GM19023 (cell line): Measurements from ENCODE around the gene NLRP9.

Experiments used
- ATAC-seq: cut with Tn5 transposase; IDR thresholded peaks from one replicate; pipeline ENCODE4 v1.9.1; 2021; ENCODE audit warnings: mild to moderate bottlenecking, moderate library complexity; ENCODE audit not compliant: unreplicated experiment

NLRP9 gene

DNA sequence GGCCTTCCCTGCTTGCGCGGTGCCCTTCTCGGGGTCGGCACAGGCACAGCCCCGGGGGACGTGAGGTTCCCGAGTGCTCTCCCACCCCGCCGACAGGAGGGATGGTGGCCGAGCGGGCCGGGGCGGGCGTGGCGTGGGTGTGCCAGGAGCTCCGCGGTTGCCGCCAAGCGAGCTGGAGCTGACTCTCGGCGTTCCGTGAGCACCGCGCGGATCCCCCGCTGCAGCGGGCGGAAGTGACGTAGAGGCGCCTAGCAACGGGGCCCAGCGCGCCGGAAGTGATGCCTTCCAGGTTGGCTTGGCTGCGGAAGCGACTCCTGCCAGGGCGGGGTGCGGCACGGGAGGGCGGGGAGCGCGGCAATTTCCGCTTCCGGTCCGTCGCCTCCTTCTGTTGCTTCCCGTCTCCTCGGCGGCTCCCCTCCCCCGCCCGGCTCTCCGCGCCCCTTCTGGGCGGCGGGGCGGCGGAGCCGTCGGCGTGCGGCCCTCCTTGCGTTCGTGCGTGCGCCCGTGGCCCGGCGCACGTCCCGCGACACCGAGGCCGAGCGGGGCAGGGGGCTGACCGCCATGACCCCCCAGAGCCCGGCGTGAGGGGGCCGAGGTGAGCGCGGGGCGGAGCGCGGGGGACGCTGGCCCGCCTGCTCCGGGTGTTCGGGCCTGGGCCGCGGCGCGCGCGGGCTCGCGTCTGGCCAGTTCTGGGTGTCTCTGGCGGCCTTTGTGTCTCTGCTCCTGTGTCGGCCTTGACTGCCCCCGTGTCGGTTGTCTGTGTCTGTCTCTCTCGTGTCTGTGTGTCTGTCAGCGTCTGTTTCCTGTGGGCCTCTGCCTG, 63.2 kb downstream of the NLRP9 start, which contains the start of gene EPN1:
Gene EPN1, plus strand, starts transcription at position 386 of the 820 bp plus-strand sequence. CDS start 3,402 bp downstream, outside the sequence.
- ATAC-seq, result peak; percentile 64

DNA sequence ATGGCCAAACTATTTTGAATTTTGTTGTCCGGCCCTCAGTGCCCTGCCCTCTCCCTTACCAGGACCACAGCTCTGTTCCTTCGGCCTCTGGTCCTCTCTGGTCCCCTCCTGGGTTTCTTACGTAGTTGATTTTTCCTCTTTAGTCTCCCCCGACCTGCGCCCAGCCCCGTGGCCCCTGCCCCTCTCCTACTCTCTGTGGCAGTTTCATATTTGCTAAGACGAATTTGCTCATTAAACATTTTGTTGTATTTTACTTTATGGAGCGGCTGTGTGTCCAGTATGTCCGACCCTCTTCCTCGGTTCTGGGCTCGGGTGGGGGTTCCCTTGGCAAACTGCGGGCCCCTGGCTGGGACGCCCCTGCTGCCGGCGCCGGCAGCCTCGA, 63.8 kb downstream of the NLRP9 start:
- ATAC-seq, result no peak

DNA sequence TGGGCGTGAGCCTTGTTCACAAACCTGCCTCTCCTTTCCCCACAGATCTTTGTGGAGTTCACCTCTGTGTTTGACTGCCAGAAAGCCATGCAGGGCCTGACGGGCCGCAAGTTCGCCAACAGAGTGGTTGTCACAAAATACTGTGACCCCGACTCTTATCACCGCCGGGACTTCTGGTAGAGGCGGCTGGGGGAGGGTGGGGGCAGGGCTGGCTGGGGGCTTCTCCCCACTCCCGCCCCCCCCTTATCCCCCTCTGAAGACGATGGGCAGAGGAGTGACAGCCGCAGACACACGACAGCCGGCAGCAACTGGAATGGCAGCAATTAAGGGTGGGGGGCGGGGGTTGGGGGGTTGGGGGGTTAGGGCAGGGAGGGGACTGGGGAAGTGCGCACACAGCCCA, 64.3 kb downstream of the NLRP9 start:
- ATAC-seq, result no peak

DNA sequence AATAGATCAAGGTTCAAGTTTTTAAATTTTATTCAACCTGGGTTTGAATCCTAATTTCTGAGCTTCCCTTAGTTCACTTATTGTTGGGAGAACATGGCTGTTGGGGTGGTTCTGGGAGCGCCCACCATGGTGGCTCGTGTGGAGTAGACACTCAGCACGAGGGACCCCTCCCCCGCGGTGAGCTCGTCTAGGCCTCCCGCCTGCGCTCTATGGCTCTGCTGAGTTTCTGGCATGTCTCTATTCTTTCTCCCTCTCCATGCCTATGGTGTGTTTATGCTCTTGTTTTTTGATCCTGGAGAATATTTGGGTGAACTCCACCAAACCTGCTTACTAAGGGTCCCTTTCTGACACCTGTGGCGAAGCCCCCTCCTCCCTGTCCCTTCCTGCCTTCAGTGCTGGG, 64.7 kb downstream of the NLRP9 start:
- ATAC-seq, result no peak

DNA sequence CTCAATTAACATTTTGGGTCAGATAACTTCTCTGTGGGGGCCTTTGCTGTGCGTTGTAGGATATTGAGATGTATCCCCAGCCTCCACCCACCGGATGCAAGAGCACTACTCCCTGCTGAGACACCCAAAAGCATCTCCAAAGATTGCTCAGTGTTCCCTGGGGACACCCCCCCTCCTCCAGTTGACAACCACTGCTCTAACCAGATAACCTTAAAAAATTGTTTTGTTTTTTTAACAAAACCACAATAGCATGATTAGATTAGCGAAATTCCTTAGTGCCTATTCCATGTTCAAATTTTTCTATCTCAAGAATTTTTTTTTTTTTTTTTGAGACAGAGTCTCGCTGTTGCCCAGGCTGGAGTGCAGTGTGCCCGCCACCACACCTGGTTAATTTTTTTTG, 65.8 kb downstream of the NLRP9 start:
- ATAC-seq, result no peak

DNA sequence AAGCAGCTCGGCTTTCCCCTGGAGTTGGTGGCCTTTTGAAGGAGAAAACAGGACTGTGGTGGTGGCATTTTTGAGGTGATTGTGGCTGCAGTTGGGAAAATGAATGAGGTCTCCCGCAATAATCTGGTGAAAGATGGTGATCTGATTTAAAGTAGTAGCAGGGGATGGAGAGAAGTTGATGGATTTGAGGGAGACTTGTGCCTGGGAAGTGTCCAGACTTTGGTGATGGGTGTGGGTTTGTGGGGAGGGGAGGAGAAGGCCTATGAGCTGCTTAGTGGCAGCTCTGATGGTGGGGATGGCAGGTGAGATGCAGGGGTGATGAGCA, 67.2 kb downstream of the NLRP9 start:
- ATAC-seq, result no peak

DNA sequence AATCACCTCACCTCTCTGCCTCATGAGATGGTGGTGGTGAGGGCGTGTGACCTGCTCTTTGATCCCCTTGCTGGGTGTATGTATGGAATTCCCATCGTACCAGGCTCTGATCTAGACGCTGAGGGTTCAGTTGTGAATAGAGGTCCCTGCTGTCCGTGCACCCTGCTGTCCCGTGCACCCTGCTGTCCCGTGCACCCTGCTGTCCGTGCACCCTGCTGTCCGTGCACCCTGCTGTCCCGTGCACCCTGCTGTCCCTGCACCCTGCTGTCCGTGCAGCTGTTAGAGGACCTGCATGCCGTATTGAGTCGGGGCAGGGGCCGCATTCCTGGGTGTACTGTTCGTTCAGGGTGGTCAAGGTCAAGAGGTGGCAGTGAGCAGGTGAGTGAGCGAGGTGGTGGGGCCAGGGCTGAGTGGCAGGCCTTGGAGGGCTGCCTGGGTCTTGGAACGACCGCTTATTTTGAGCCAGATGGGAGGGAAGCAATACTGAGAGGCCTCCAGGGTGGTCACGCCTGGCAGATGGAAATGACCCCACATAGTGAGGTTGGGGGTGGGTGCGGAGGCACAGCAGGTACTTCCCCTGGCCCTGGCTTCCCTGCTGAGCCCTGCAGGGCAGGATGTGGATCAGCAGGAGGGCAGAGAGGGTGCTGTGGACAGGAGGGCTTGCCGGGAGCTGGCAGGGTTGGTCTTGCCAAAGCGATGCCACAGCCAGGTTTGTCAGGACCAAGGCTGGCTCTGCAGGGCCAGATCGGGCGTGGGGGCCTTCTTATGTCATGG, 67.7 kb downstream of the NLRP9 start:
- ATAC-seq, result no peak

DNA sequence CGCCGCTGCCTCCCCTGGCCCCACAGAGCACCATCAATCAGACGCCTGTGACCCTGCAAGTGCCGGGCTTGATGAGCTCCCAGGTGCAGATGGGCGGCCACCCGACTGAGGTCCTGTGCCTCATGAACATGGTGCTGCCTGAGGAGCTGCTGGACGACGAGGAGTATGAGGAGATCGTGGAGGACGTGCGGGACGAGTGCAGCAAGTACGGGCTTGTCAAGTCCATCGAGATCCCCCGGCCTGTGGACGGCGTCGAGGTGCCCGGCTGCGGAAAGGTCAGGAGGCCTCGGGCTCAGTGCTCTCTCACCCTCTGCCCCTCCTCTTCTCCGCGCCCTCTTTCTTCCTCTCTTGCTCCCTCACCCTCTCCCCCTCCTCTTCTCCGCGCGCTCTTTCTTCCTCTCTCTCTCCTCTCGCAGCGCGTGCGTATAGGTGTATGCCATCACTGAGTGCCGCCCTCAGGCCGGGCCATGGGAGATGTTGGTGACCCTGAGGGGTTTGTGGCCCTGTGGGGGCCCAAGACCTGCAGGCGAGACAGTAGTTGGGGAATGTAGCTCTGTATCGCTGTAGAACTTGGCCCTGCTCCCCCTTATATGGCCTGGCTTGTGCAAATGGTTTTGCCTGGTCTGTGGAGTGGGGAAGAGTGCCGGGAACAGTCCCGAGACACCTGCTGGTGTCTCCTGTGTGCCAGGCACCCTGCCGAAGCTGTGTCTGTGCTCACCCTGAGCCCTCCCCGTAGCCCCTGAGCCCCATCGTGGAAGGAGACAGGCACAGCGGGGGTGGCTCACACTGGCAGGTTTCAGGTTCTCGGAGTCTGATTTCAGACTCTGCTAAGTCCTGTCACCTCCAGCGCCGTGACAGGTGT, 68.6 kb downstream of the NLRP9 start:
- ATAC-seq, result no peak

DNA sequence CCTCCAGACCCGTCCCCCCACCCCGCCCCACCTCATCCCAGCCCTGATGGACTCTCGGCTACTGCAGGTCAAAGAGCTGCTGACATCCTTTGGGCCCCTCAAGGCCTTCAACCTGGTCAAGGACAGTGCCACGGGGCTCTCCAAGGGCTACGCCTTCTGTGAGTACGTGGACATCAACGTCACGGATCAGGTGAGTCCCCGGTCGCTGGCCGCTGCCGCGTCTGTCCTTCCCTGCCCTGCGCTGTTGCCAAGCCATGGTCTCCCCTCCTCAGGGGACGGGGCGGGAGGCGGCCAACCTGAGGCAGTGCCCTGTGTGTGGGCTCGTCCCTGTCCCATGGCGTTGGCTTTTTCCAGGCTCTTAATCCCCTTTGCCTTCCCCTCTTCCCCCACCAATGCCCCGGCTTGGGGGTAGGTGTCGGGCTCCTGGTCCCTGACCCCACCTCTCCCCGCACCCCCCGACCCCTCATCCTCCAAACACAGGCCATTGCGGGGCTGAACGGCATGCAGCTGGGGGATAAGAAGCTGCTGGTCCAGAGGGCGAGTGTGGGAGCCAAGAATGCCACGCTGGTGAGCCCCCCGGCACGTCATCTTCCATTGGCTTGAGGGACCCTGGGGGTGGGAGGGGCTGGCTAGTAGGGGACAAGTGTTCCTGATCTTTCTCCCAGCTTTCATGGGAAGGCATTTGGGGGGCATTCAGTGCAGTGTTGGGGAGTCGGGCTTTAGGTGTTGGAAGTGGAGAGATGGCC, 69.4 kb downstream of the NLRP9 start:
- ATAC-seq, result no peak

DNA sequence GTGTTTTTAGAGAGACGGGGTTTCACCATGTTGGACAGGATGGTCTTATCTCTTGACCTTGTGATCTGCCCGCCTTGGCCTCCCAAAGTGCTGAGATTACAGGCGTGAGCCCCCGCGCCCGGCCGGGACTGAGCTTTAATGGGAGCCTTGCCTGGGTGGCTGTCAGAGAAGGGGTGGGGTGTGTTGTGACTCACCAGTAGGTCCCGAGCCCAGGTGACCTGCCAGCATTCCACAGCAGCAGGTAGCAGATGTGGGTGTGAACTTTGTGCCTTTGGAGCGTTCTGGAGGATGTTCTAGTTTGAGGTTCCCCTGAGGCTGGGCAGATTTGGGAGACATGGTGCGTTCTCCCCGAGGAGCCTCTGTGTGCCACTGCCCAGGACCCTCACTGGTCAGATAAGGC, 70.2 kb downstream of the NLRP9 start:
- no peak for ATAC-seq

DNA sequence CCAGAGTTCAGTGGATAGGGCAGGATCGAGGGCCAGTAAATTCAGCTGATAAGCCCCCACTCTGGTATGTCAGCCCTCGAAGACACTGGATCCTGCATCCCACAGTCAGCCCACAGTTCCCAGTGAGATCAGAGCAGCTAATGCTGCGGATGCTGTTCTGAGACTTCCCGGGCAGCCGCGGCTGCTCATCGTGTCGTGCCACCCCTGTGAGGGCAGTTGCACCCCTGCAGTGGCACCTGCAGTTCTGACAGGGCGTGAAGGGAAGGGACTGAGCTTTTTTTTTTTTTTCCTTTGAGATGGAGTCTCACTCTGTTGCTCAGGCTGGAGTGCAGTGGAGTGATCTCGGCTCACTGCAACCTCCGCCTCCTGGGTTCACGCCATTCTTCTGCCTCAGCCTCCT, 70.7 kb downstream of the NLRP9 start:
- ATAC-seq, result no peak

DNA sequence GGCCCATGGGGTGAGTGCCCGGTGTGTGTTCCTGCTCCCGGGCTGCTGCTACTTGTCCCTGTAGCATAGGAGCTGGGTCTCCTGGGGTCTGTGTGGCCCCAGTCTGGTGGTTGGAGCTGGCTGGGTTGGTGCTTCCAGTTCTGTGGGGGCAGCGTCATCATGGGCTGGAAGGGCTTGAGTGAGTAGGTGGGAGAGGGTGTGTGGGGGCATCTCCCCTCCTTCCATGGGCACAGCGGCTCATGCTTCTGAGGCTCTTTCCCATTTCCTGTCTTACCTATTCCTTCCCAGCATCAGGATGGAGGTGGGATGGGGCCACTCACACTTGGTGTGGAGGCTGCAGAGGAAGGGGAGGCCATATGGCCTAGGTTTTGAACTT, 71.2 kb downstream of the NLRP9 start:
- ATAC-seq, result no peak

DNA sequence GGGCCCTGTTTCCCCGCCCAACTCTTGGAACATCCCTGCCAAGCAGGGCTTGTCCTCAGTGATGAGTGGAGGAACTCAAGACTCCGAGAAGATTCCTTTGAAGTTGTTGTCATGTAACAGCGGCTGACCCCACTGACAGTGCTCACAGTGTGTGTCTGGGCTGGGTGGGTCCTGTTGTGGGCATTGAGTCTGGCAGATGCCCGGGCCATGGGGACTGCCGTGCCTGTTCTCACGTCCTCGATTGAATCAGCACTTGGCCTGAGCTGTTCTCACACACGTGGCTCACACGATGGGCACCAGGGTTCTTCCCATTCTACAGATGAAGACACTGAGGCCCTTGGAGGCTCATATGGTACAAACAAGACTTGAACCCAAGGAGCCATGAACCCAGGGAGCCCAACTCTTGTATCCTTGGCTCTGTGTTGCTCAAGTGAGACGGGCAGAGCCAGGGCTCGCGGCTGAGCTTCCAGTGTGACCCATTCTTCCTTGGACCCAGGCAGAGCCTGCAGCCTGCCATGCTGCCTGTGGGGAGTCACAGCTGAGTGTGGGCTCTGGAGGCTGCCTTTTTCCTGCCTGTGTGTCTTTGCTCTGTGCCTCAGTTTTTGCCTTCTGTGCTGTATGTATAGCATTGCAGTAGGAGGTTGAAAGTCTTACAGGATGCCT, 71.7 kb downstream of the NLRP9 start:
- no peak for ATAC-seq

DNA sequence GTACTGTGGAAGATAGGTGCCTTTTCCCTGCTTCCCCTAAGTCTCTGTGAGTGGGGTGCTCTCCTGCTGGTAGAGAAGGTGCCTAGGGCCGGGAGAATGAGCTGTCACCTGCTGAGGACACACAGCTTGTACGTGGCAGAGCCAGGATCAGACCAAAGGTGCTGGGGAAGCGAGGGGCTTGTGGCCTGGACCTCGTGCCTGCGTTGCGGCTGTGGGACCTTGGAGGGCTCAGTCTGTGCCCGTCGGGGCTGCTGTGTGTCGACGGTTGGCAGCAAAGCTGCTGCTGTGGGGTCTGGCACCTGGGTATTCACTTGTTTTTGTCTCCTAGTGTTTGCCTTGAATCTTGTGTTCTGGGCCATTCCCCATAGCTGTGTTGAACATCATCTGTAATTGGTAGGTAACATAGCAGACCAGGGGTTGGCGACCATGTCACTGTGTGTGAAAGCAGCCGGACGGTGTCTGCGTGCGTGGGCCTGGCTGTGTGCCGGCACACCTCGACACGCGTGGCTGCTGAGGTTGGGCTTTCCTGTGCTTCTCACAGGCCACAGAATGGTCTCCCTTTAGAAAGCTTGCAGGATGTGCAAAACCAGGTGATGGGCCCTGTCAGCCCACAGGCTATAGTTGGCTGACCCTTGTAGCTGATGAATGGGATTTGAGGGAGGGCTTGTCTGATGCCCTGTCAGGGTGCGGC, 74.2 kb downstream of the NLRP9 start:
- no peak for ATAC-seq

DNA sequence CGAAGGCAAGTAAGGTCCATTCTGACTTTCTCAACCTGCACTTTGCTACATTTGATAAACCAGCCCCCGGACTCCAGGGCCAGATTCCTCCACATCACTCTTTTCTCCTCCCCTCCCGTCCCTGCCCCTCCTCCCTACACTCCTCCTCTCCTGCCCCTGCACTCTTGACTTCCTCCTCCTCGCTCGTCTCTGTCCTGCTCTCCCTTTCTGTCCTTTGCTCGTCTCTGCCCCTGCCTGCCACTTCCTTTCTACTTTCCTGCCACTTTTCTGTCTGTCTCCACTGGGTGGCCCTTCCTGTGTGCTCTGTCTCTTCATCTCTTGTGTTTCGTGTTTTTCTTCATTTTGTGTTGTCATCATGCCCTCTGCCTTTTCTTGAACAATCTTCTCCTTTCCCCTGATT, 76.4 kb downstream of the NLRP9 start:
- ATAC-seq, result no peak

DNA sequence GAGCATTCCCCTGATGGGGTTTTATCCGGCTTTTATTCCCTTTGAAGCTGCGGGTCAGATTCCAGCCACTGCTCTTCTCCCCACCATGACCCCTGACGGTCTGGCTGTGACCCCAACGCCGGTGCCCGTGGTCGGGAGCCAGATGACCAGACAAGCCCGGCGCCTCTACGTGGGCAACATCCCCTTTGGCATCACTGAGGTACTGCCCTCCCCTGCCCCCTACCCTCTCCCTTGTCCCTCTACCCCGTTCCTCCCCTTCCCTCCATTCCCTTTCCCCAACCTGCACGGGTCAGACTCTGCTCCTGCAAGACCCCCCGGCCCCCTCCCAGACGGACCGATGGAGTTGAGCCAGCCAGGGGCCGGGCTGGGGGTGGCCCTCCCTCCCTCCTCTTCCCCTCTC, 77.2 kb downstream of the NLRP9 start:
- ATAC-seq, result no peak

DNA sequence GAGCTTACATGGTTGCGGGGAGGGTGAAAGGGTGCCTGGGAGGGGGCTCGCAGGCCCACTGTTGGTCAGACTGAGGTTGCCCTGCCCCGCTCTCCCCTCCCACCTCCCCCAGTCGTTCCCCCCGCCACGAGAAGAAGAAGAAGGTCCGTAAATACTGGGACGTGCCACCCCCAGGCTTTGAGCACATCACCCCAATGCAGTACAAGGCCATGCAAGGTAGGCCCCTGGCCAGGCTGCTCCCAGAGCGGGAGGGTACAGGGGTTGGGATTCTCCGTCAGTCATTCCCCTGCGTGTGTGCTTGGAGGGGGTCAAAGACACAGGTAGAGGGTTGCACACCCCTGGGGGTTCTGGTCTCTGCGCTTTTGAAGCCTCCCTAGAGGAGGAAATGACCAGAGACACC, 77.8 kb downstream of the NLRP9 start:
- ATAC-seq, result no peak

DNA sequence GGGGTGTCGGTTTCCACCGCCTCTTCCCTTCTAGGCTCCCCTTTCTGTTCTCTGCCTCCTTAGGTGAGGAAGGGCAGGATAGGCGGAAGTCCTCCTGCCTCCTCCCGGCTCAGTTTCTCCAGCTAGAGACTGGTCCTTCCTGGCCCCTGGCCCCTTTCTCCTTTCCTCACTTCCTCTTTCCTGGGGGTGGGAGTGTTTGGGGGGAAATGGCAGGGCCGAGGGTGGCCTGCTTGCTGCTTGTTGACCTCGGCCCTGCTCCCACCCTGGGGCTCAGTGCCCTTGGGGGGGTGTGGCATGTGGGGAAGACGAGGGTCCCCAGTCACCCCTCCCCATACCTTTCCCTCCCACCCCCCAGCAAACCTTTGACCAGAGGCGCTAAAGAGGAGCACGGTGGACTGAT, 78.4 kb downstream of the NLRP9 start:
- no peak for ATAC-seq

DNA sequence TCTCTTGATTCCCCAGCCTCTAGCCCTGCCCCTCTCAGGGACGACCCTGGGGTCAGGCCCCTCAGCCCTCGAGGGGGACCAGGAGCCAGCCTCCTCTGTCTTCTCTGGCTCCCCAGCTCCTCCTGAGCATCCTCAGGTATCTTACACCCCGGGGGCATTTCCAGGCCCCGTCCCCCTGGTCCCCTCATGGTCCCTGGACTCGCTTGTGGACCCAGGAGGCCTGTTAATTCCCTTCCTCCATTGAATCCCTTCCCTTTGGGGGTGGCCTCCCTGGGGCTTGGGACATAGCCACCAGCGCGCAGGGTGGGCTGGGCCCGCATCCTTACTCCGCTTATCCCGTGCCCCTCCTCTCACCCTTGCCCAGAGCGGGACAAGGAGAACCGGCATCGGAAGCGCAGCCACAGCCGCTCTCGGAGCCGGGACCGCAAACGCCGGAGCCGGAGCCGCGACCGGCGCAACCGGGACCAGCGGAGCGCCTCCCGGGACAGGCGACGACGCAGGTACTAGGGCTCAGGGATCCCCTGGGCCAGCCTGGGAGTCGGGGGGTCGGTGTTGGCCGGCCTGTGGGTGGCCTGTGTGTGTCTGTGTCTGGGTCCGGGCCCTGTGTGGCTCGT, 79.2 kb downstream of the NLRP9 start:
- ATAC-seq, result no peak
